K562 (cell line): ENCODE results near the gene SLC1A5. TPM values are rescaled to one million over a fixed set of nuclear protein-coding genes. Genes with fewer than 3 reads are reported as not detected.

Experiments
- ATF1 ChIP-seq, 2 experiments: fragments of 450-650 bp in 1 of 2; IDR thresholded peaks; 2 replicates each; pipeline ENCODE4 v1.6.1; 2016; ENCODE audit warnings: missing compliant biosample characterization in 1 of 2, missing genetic modification characterization in 1 of 2
- CBFA2T3 ChIP-seq: fragments of 450-650 bp; IDR thresholded peaks from 2 replicates; pipeline ENCODE4 v1.6.1; 2017
- CBFB ChIP-seq: sonication (generic); formaldehyde crosslinking; IDR thresholded peaks from 2 replicates; pipeline ENCODE4 v1.4.0; 2020; ENCODE audit warnings: mild to moderate bottlenecking, missing genetic modification reagents
- CSDE1 ChIP-seq, 2 experiments: fragments of 450-650 bp; IDR thresholded peaks; 2 replicates each; pipeline ENCODE4 v1.6.1; 2016; ENCODE audit warnings: mild to moderate bottlenecking in 1 of 2
- ELF2 ChIP-seq: fragments of 250-450 bp; sonication (Bioruptor Pico); IDR thresholded peaks from 2 replicates; pipeline ENCODE4 v1.5.0; 2021; ENCODE audit warnings: mild to moderate bottlenecking
- ESRRB ChIP-seq: fragments of 250-450 bp; sonication (Bioruptor Pico); IDR thresholded peaks from 2 replicates; pipeline ENCODE4 v1.5.0; 2020; ENCODE audit warnings: mild to moderate bottlenecking, moderate library complexity, borderline replicate concordance
- FOXJ2 ChIP-seq: fragments of 200-800 bp; sonication (Bioruptor generic); IDR thresholded peaks from 2 replicates; pipeline ENCODE4 v1.6.1; 2016; ENCODE audit warnings: missing genetic modification characterization, missing compliant biosample characterization
- GABPB2 ChIP-seq: fragments of 250-450 bp; sonication (Bioruptor Pico); conservative IDR thresholded peaks from 2 replicates; pipeline ENCODE4 v1.5.1; 2021; ENCODE audit warnings: mild to moderate bottlenecking
- HMBOX1 ChIP-seq: sonication (generic); IDR thresholded peaks from 2 replicates; pipeline ENCODE4 v1.6.1; 2016
- IRF9 ChIP-seq: fragments of 450-650 bp; IDR thresholded peaks from 2 replicates; pipeline ENCODE4 v1.6.1; 2016; ENCODE audit warnings: missing biosample characterization, missing genetic modification characterization
- KLF1 ChIP-seq: fragments of 450-650 bp; IDR thresholded peaks from 2 replicates; pipeline ENCODE4 v1.6.1; 2016; ENCODE audit warnings: missing genetic modification characterization, missing compliant biosample characterization
- MLX ChIP-seq, 2 experiments: fragments of 450-650 bp in 1 of 2; sonication (generic) in 1 of 2; formaldehyde crosslinking; conservative IDR thresholded peaks; 2 replicates each; pipeline versions ENCODE4 v1.4.0 to v1.8.1; 2020 to 2022; ENCODE audit warnings: mild to moderate bottlenecking in 1 of 2, missing genetic modification reagents in 1 of 2
- NCOA1 ChIP-seq: fragments of 450-650 bp; IDR thresholded peaks from 2 replicates; pipeline ENCODE4 v1.6.1; 2016; ENCODE audit warnings: low read depth
- NR0B1 ChIP-seq: fragments of 450-650 bp; IDR thresholded peaks from one replicate; pipeline ENCODE4 v1.6.1; 2018; ENCODE audit warnings: mild to moderate bottlenecking, moderate library complexity; ENCODE audit not compliant: partially characterized antibody
- SP1 ChIP-seq: sonication (generic); formaldehyde crosslinking; IDR thresholded peaks from 2 replicates; pipeline ENCODE4 v1.8.1; 2022; ENCODE audit warnings: mild to moderate bottlenecking, missing genetic modification reagents
- STAG1 ChIP-seq: sonication (generic); formaldehyde crosslinking; IDR thresholded peaks from 2 replicates; pipeline ENCODE4 v1.5.0; 2020; ENCODE audit warnings: missing genetic modification reagents, borderline replicate concordance
- ZKSCAN1 ChIP-seq: fragments of 150-350 bp; IDR thresholded peaks from 2 replicates; pipeline ENCODE4 v1.6.1; 2016; ENCODE audit warnings: low read depth, low read length
- polyA plus RNA-seq, 8 experiments: library from polyadenylated mRNA; depleted of rRNA in 4 of 8; stranded (reverse) in 5 of 8; unstranded in 3 of 8; fragments of >200 nt; fragmentation: Nextera tagmentation in 2 of 8; fragmentation: Illumina TruSeq in 1 of 8; extraction: Ambion mirVana in 2 of 8; extraction: Trizol in 1 of 8; gene quantifications; 2 replicates each; pipeline versions ENCODE4 v1.2.1 to v1.2.3, GENCODE V29; 2011 to 2014; ENCODE audit warnings: inconsistent platforms in 1 of 8, missing spikeins in 1 of 8
- total RNA-seq, 7 experiments: library from RNA; depleted of rRNA in 6 of 7; stranded (reverse); fragments of >200 nt in 6 of 7; fragmentation: Illumina TruSeq in 2 of 7; extraction: Trizol in 2 of 7; gene quantifications; 2 replicates each; pipeline versions ENCODE4 v1.2.1 to v1.2.3, GENCODE V29; 2011 to 2021; ENCODE audit warnings: low replicate concordance in 1 of 7
- TF ChIP-seq, protein P1 (sequence below): fragments of 200-400 bp; formaldehyde crosslinking; IDR thresholded peaks from 2 replicates; pipeline ENCODE4 v1.6.1; 2017; ENCODE audit warnings: mild to moderate bottlenecking, low read depth, low read length, moderate library complexity
- TF ChIP-seq, protein P2 (sequence below): fragments of 200-800 bp; sonication (Bioruptor generic); IDR thresholded peaks from 2 replicates; pipeline ENCODE4 v1.6.1; 2017; ENCODE audit warnings: missing genetic modification characterization, missing compliant biosample characterization

Gene SLC1A5
- total and polyA plus RNA-seq, 9 of the 15 experiments (the other 6 are each of a cell fraction or from before 2014, with no cell fraction given), result 31.2 to 417 (median 134) TPM

GRCh38 chr19:46824890-46825730 is 36.7 kb upstream of the SLC1A5 start (continued):
- TF ChIP-seq, protein P1, sequence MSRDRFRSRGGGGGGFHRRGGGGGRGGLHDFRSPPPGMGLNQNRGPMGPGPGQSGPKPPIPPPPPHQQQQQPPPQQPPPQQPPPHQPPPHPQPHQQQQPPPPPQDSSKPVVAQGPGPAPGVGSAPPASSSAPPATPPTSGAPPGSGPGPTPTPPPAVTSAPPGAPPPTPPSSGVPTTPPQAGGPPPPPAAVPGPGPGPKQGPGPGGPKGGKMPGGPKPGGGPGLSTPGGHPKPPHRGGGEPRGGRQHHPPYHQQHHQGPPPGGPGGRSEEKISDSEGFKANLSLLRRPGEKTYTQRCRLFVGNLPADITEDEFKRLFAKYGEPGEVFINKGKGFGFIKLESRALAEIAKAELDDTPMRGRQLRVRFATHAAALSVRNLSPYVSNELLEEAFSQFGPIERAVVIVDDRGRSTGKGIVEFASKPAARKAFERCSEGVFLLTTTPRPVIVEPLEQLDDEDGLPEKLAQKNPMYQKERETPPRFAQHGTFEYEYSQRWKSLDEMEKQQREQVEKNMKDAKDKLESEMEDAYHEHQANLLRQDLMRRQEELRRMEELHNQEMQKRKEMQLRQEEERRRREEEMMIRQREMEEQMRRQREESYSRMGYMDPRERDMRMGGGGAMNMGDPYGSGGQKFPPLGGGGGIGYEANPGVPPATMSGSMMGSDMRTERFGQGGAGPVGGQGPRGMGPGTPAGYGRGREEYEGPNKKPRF, result no peak
- TF ChIP-seq ZKSCAN1, result no peak
- no peak for TF ChIP-seq HMBOX1
- no peak for TF ChIP-seq NR0B1
- no peak for TF ChIP-seq ELF2 (CRISPR knock-in tag)
- no peak for TF ChIP-seq CSDE1 (IDR thresholded peaks at IDR 0.05)
- no peak for TF ChIP-seq CBFB
- TF ChIP-seq ATF1 (CRISPR knock-in tag; IDR thresholded peaks at IDR 0.05), result no peak
- no peak for TF ChIP-seq ATF1 (tag; IDR thresholded peaks at IDR 0.05)
- TF ChIP-seq GABPB2 (CRISPR knock-in tag), result no peak
- no peak for TF ChIP-seq KLF1
- no peak for TF ChIP-seq ESRRB
- TF ChIP-seq CBFA2T3, result no peak
- TF ChIP-seq SP1 (CRISPR knock-in tag), result no peak
- no peak for TF ChIP-seq STAG1 (CRISPR knock-in tag)
- TF ChIP-seq IRF9, result no peak
- no peak for TF ChIP-seq NCOA1
- TF ChIP-seq, protein P2, sequence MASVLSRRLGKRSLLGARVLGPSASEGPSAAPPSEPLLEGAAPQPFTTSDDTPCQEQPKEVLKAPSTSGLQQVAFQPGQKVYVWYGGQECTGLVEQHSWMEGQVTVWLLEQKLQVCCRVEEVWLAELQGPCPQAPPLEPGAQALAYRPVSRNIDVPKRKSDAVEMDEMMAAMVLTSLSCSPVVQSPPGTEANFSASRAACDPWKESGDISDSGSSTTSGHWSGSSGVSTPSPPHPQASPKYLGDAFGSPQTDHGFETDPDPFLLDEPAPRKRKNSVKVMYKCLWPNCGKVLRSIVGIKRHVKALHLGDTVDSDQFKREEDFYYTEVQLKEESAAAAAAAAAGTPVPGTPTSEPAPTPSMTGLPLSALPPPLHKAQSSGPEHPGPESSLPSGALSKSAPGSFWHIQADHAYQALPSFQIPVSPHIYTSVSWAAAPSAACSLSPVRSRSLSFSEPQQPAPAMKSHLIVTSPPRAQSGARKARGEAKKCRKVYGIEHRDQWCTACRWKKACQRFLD (CRISPR knock-in tag), result no peak
- no peak for TF ChIP-seq FOXJ2 (tag)
- TF ChIP-seq MLX (CRISPR knock-in tag; conservative IDR thresholded peaks at IDR 0.05), result no peak
